ENCODE results near the gene PLAU.
A peak's percentile ranks its signal among the peaks of the same experiment; 100 is the strongest.
"Not testable (repeated sequence)": the region's sequence is repeated elsewhere in the genome, so short reads cannot be mapped to it uniquely, and the experiment has no call there.

The PLAU gene

DNA sequence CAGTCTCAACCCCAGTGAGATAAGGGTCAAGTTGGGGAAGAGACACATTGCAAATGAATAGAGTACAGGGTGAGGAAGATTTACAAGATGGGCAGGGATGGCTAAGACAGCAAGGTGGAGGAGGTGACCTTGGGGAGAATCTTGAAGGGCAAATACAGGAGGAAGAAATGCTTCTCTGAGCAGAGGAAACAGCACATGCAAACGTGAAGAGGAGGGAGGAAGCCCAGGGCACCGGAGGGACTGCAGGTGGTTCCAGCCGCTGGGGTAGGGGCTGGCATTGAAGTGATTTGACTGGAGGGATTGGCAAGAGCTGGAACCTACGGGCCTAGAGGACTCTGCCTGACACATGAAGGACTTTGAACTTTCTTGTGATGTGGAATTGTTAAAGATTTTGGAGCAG is 14.6 kb downstream of the PLAU start:
- DNase-seq: no peak
- TF ChIP-seq, protein P1, sequence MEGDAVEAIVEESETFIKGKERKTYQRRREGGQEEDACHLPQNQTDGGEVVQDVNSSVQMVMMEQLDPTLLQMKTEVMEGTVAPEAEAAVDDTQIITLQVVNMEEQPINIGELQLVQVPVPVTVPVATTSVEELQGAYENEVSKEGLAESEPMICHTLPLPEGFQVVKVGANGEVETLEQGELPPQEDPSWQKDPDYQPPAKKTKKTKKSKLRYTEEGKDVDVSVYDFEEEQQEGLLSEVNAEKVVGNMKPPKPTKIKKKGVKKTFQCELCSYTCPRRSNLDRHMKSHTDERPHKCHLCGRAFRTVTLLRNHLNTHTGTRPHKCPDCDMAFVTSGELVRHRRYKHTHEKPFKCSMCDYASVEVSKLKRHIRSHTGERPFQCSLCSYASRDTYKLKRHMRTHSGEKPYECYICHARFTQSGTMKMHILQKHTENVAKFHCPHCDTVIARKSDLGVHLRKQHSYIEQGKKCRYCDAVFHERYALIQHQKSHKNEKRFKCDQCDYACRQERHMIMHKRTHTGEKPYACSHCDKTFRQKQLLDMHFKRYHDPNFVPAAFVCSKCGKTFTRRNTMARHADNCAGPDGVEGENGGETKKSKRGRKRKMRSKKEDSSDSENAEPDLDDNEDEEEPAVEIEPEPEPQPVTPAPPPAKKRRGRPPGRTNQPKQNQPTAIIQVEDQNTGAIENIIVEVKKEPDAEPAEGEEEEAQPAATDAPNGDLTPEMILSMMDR (IDR thresholded peaks at IDR 0.05): no peak
- peaks cover 5% of the 10 kb centered on the region for H3K27me3 Mint-ChIP-seq (ENCODE audit: low read depth, poor library complexity)
- H3K36me3 Mint-ChIP-seq (ENCODE audit: low read depth): no peaks in the 10 kb centered on the region
- no peak overlapping the region for H3K27ac Mint-ChIP-seq
- H3K9me3 Mint-ChIP-seq: no peaks in the 10 kb centered on the region
- no peak overlapping the region for H3K4me3 Mint-ChIP-seq
- H3K4me1 Mint-ChIP-seq: peaks cover 45% of the 10 kb centered on the region

DNA sequence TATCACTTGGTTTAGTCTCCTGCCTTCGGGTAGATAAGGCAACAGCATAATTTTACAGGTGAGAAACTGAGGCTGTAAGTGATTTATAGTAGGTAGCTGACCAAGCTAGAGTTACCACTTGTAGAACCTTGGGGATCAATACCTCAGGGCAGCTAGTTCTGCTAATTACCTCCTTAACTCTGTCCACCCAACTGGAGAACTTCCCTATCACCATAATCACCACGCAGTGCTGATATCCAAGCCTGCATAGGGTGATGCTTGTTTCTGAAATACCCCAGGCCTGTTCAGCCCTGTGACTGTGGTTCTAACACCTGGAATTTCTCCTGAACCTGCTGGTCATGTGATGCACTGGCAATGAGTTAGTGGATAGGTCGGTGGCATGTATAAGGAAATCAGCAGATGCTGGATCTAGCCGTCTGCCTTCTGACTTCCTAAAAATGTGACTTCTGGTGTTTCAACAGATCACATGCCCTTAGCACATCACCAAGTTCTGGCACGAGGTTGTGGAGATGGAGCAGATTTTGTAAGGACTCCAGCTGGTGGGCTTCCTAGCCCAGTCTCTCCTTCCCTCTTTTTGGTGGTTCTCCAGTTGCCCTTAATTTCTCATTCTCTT is 15.3 kb downstream of the PLAU start:
- H3K4me1 Mint-ChIP-seq: peaks cover 52% of the 10 kb centered on the region
- no peak for DNase-seq
- H3K36me3 Mint-ChIP-seq (ENCODE audit: low read depth): no peaks in the 10 kb centered on the region

DNA sequence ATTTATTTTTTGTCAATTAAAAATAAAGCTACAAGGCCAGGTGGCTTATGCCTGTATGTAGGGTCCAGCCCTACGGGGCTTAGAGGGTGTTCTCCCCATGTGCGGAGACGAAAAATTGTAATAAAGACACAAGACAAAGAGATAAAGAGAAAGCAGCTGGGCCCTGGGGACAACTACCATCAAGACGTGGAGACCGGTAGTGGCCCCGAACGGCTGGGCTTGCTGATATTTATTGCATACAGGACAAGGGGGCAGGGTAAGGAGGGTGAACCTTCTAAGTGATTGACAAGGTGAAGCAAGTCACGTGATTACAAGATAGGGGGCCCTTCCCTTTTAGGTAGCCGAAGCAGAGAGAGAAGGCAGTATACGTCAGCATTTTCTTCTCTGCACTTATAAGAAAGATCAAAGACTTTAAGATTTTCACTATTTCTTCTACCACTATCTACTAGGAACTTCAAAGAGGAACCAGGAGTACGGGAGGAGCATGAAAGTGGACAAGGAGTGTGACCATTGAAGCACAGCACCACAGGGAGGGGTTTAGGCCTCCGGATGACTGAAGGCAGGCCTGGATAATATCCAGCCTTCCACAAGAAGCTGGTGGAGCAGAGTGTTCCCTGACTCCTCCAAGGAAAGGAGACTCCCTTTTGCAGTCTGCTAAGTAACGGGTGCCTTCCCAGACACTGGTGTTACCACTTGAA is 19.8 kb downstream of the PLAU start:
- not testable (repeated sequence) for H3K9me3 Mint-ChIP-seq; H3K4me3 Mint-ChIP-seq; H3K27me3 Mint-ChIP-seq (ENCODE audit: low read depth, poor library complexity); DNase-seq; H3K36me3 Mint-ChIP-seq (ENCODE audit: low read depth); H3K27ac Mint-ChIP-seq
- H3K4me1 Mint-ChIP-seq: peaks cover 39% of the 10 kb centered on the region

More for the DNA sequence above, 15.3 kb downstream of the PLAU start:
- Mint-ChIP-seq H3K9me3 (no peaks in the 10 kb centered on the region), H3K27ac (no peak overlapping the region), H3K27me3 (ENCODE audit: low read depth, poor library complexity) (peaks cover 8% of the 10 kb centered on the region), H3K4me3 (no peak overlapping the region)
- TF ChIP-seq, protein P1 (IDR thresholded peaks at IDR 0.05): no peak

DNA sequence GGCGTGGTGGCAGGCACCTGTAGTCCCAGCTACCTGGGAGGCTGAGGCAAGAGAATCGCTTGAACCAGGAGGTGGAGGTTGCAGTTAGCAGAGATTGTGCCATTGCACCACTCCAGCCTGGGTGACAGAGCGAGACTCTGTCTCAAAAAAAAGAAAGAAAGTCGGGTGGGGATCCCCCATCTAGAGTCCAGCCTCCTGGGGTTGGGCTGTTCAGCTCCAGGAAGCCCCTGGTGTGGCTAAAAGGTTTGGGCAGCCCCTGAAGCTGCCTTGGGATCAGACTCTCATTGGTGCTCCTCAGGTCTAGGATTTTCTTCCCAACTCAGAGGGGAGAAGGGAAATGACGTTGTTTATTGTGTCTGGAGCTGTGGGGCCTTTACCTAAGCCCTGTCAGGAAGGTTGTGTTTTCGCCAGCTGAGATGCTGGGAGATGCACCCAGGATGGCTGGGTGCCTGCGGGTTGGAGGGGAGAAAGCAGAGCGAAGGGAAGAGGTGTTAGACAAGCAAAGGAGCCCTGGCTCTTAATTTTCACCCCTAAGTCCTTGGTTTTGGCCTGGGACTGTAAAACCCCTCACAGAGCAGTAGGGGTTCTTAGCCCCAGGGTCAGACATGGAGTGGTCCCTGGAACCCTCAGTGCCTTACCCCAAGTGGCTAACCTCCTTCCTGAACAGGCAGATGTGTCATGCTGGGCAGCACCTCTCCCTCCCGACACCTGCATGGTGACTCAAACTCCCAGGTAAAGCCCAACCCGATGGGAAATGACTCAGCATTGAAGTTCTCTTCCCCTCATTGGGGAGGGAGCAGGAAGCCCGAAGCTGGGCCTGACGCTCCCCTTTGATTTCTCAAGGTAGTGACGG is 21.1 kb downstream of the PLAU start:
- Mint-ChIP-seq H3K4me1 (peaks cover 39% of the 10 kb centered on the region), H3K27ac (peak overlapping the region; percentile 69), H3K27me3 (ENCODE audit: low read depth, poor library complexity) (peaks cover 6% of the 10 kb centered on the region), H3K36me3 (ENCODE audit: low read depth) (no peaks in the 10 kb centered on the region), H3K9me3 (no peaks in the 10 kb centered on the region), H3K4me3 (no peak overlapping the region)
- DNase-seq: no peak
- TF ChIP-seq, protein P1 (IDR thresholded peaks at IDR 0.05): no peak

DNA sequence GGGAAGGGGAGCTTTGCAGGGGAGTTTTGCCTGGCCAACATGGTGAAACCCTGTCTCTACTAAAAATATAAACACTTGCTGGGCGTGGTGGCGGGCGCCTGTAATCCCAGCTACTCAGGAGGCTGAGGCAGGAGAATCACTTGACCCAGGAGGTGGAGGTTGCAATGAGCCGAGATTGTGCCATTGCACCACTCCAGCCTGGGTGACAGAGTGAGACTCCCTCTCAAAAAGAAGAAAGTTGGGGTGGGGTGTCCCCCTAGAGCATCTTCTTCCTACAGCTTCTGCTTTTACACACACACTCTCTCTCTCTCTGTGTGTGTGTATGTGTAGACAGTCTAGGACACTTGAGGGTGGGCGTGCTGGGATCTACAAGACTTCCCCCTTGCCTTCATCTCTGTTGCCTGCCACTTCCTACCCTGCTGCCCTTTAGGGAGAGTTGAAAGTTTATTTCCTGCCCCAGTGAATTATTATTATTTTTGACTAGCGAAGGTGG is 21.7 kb downstream of the PLAU start:
- DNase-seq: no peak
- H3K27ac Mint-ChIP-seq: no peak overlapping the region
- no peaks in the 10 kb centered on the region for H3K36me3 Mint-ChIP-seq (ENCODE audit: low read depth)
- H3K4me3 Mint-ChIP-seq: no peak overlapping the region
- TF ChIP-seq, protein P1 (IDR thresholded peaks at IDR 0.05): no peak
- H3K4me1 Mint-ChIP-seq: peaks cover 45% of the 10 kb centered on the region
- no peaks in the 10 kb centered on the region for H3K9me3 Mint-ChIP-seq
- H3K27me3 Mint-ChIP-seq (ENCODE audit: low read depth, poor library complexity): peaks cover 6% of the 10 kb centered on the region

DNA sequence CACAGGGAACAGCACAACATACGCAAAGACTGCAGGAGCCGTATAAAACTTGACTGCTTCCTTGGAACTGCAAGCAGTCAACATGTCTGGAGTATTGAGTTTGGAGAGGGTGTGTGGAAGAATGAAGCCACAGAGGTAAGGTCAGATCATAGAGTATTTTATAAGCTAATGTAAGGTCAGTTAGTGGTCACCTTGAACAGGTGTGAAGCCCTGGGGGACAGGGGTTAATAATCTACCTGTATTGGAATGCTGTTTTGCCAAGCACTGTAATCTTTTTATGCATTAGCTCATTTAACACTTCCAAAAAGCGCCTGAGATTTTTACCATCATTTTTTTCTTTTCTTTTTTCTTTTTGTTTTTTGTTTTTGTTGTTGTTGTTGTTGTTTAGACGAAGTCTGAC is 23.1 kb downstream of the PLAU start:
- DNase-seq: no peak
- TF ChIP-seq, protein P1 (IDR thresholded peaks at IDR 0.05): no peak
- Mint-ChIP-seq H3K4me3 (no peak overlapping the region), H3K27ac (no peak overlapping the region), H3K27me3 (ENCODE audit: low read depth, poor library complexity) (peaks cover 6% of the 10 kb centered on the region), H3K4me1 (peaks cover 45% of the 10 kb centered on the region), H3K36me3 (ENCODE audit: low read depth) (no peaks in the 10 kb centered on the region), H3K9me3 (no peaks in the 10 kb centered on the region)
